Stomach (tissue), 4 donors: Measurements from ENCODE around the gene FRZB.

ENCODE experiments used
- EP300 ChIP-seq: sonication (generic); formaldehyde crosslinking; IDR thresholded peaks from one replicate; pipeline ENCODE4 v1.6.1; 2017; ENCODE audit warnings: antibody characterized with exemption
- POLR2AphosphoS5 ChIP-seq, 3 donors: sonication (generic); formaldehyde crosslinking; IDR thresholded peaks; one replicate each; pipeline ENCODE4 v1.6.1; 2016; ENCODE audit warnings: antibody characterized with exemption in 3 of 3
- TF ChIP-seq, protein P1 (sequence below), 7 experiments: fragments of 450-650 bp in 4 of 7; fragments of 200-600 bp in 3 of 7; sonication (generic) in 3 of 7; IDR thresholded peaks; one replicate each; pipeline ENCODE4 v1.5.1; 2016 to 2019; ENCODE audit warnings: antibody characterized with exemption in 7 of 7, control low read depth in 2 of 7, mild to moderate bottlenecking in 1 of 7

DNA sequence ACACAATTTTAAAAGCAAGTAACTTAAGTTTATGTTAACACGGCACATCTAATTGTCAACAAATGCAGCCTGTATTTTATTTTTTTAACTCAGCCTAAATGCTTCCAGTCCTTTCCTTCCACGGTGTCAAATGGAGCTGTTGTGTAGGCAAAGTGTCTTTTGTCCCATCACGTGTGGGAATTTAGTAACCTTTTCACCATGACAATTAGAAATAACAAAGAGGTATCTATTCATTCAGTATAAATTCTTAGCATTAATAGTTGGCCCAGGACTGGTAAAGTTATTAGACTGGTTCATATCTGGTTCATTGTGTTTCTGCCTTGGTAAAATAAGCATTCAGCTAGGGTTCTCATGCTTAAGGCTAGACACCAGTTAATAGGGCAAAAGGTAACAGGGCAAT, 47.9 kb downstream of the FRZB start:
- TF ChIP-seq POLR2AphosphoS5 (IDR thresholded peaks at IDR 0.05) (no peak), EP300 (no peak)
- TF ChIP-seq, protein P1, sequence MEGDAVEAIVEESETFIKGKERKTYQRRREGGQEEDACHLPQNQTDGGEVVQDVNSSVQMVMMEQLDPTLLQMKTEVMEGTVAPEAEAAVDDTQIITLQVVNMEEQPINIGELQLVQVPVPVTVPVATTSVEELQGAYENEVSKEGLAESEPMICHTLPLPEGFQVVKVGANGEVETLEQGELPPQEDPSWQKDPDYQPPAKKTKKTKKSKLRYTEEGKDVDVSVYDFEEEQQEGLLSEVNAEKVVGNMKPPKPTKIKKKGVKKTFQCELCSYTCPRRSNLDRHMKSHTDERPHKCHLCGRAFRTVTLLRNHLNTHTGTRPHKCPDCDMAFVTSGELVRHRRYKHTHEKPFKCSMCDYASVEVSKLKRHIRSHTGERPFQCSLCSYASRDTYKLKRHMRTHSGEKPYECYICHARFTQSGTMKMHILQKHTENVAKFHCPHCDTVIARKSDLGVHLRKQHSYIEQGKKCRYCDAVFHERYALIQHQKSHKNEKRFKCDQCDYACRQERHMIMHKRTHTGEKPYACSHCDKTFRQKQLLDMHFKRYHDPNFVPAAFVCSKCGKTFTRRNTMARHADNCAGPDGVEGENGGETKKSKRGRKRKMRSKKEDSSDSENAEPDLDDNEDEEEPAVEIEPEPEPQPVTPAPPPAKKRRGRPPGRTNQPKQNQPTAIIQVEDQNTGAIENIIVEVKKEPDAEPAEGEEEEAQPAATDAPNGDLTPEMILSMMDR (IDR thresholded peaks at IDR 0.05): no peak
